PC-9 (cell line): ENCODE measurements around the gene FHAD1.

Experiments used
- CTCF ChIP-seq: fragments of 200-600 bp; sonication (generic); conservative IDR thresholded peaks from 2 replicates; pipeline ENCODE4 v1.6.1; 2017; ENCODE audit warnings: mixed run types, antibody characterized with exemption, mild to moderate bottlenecking, moderate library complexity
- EZH2 ChIP-seq: fragments of 200-600 bp; sonication (generic); IDR thresholded peaks from 2 replicates; pipeline ENCODE4 v1.8.0; 2017; ENCODE audit warnings: antibody characterized with exemption, low read depth

- TF ChIP-seq CTCF (no peak), EZH2 (no peak)
These were observed 56.9 kb downstream of the FHAD1 start for GRCh38 chr1:15303935-15304334.
